Keratinocyte (primary cell): ENCODE measurements around the gene OR7G2. TPM values are rescaled to one million over a fixed set of nuclear protein-coding genes. Genes with fewer than 3 reads are reported as not detected.

Source experiments
- DNase-seq: peaks from one replicate; pipeline ENCODE4 v3.0.0-alpha.2; 2011; ENCODE audit warnings: low read depth, missing footprints, low spot score
- FAIRE-seq: peaks from 2 replicates; lab custom pipeline; 2011; peaks lifted over from hg19 to GRCh38; lab: Jason Lieb, UNC
- H2AFZ ChIP-seq: 2 replicates; pipeline ENCODE4 v1.6.0; 2012; ENCODE audit warnings: low read length, control low read depth, inconsistent platforms; ENCODE audit not compliant: control insufficient read depth
- H3K27ac ChIP-seq: 2 replicates; pipeline ENCODE4 v1.5.1; 2011; ENCODE audit warnings: low read length; ENCODE audit not compliant: control insufficient read depth, insufficient read depth
- H3K27me3 ChIP-seq: 3 replicates; pipeline ENCODE4 v1.6.0; 2011; ENCODE audit warnings: low read length; ENCODE audit not compliant: control insufficient read depth, insufficient read depth; ENCODE audit errors: extremely low read depth
- H3K36me3 ChIP-seq, 2 experiments: 2 replicates in 1 of 2; 3 replicates in 1 of 2; pipeline ENCODE4 v1.5.1; 2011; ENCODE audit warnings: low read length in 2 of 2, mild to moderate bottlenecking in 1 of 2; ENCODE audit not compliant: control insufficient read depth in 2 of 2, insufficient read depth in 2 of 2; ENCODE audit errors: extremely low read depth in 1 of 2
- H3K4me1 ChIP-seq: 3 replicates; pipeline ENCODE4 v1.5.1; 2011; ENCODE audit warnings: low read length; ENCODE audit not compliant: control insufficient read depth, insufficient read depth; ENCODE audit errors: extremely low read depth
- H3K4me2 ChIP-seq: 3 replicates; pipeline ENCODE4 v1.6.0; 2011; ENCODE audit warnings: low read depth, low read length; ENCODE audit not compliant: control insufficient read depth, insufficient read depth; ENCODE audit errors: extremely low read depth
- H3K4me3 ChIP-seq, 3 experiments: fragments of 200-600 bp in 1 of 3; sonication (generic) in 1 of 3; 2 replicates in 2 of 3; 3 replicates in 1 of 3; pipeline ENCODE4 v1.5.1; 2011 to 2016; ENCODE audit warnings: low read length in 3 of 3, mild to moderate bottlenecking in 3 of 3, control low read depth in 2 of 3, inconsistent platforms in 1 of 3, low read depth in 1 of 3, mixed read lengths in 1 of 3, mixed run types in 1 of 3, moderate library complexity in 1 of 3; ENCODE audit not compliant: control insufficient read depth in 2 of 3, insufficient read depth in 2 of 3; ENCODE audit errors: extremely low read depth in 1 of 3
- H3K79me2 ChIP-seq: 2 replicates; pipeline ENCODE4 v1.6.0; 2012; ENCODE audit warnings: low read length; ENCODE audit not compliant: control insufficient read depth, insufficient read depth
- H3K9ac ChIP-seq: 3 replicates; pipeline ENCODE4 v1.6.0; 2011; ENCODE audit warnings: low read length; ENCODE audit not compliant: control insufficient read depth, insufficient read depth; ENCODE audit errors: extremely low read depth
- H3K9me1 ChIP-seq: 3 replicates; pipeline ENCODE4 v1.6.0; 2011; ENCODE audit warnings: low read length; ENCODE audit not compliant: control insufficient read depth, insufficient read depth; ENCODE audit errors: extremely low read depth
- H3K9me3 ChIP-seq: 2 replicates; pipeline ENCODE4 v1.5.1; 2012; ENCODE audit warnings: low read depth, low read length; ENCODE audit not compliant: control insufficient read depth
- H4K20me1 ChIP-seq: 3 replicates; pipeline ENCODE4 v1.6.0; 2011; ENCODE audit warnings: low read length; ENCODE audit not compliant: control insufficient read depth, insufficient read depth; ENCODE audit errors: extremely low read depth
- EZH2 ChIP-seq: IDR thresholded peaks from one replicate; pipeline ENCODE4 v1.6.1; 2012; ENCODE audit warnings: inconsistent platforms, mild to moderate bottlenecking, low read length, moderate library complexity
- dilution Hi-C: fragments of 300-500 bp; cut with MboI; formaldehyde crosslinking; loops from one replicate; pipeline ENCODE4 v1.7.0; 2020; ENCODE audit warnings: low sequenced_read_pairs; ENCODE audit not compliant: extremely low pct_ligation_motif_present
- polyA plus RNA-seq, 5 experiments: library from polyadenylated mRNA; depleted of rRNA in 3 of 5; stranded (reverse) in 3 of 5; stranded (forward) in 1 of 5; unstranded in 1 of 5; fragments of >200 nt; gene quantifications; 1 replicate in 1 of 5; 2 replicates in 3 of 5; 3 replicates in 1 of 5; pipeline versions ENCODE4 v1.2.1 to v1.2.3, GENCODE V29; 2011 to 2012; ENCODE audit warnings: missing spikeins in 2 of 5, low read depth in 1 of 5, low replicate concordance in 1 of 5
- TF ChIP-seq, protein P1 (sequence below), 3 experiments: IDR thresholded peaks in 1 of 3; conservative IDR thresholded peaks in 1 of 3; optimal IDR thresholded peaks in 1 of 3; 2 replicates in 2 of 3; 3 replicates in 1 of 3; pipeline versions ENCODE3 to v1.5.1; 2011; ENCODE audit warnings: low read length in 3 of 3, mild to moderate bottlenecking in 3 of 3, moderate library complexity in 2 of 3, control low read depth in 1 of 3, inconsistent platforms in 1 of 3; ENCODE audit not compliant: insufficient read depth in 2 of 3; ENCODE audit errors: extremely low read depth in 1 of 3

Gene OR7G2
- polyA plus RNA-seq, 1 donor (not counting 4 experiments of a cell fraction or from before 2014, with no cell fraction given): not detected

DNA sequence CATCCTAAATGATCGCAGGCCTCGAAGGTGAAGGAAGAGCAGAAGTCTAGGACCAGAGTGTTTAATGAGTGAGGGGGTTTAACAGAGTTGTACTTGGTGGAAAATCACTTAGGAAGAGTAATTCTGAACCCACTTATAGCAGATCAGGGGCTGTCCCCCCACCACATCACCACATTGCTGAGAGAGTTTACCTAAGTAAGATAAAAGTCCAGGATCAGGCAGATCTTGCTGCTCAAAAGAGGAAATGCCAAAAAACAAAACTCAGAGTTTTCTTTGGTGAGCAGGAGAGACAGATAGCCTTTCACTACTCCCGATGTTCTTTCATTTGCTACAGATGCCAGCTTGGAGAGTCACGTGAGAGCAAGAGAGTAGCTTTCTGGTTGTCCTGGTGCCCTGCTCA is 48.3 kb upstream of the OR7G2 start:
- Histone ChIP-seq H3K4me2 (no peak overlapping the region), H3K9ac (no peak overlapping the region), H3K27me3 (no peaks in the 10 kb centered on the region), H3K9me1 (no peaks in the 10 kb centered on the region), H4K20me1 (no peaks in the 10 kb centered on the region), H3K79me2 (peaks cover 56% of the 10 kb centered on the region), H3K9me3 (peaks cover 22% of the 10 kb centered on the region), H3K36me3 (peaks cover 23 to 31% of the 10 kb centered on the region in 2 experiments), H2AFZ (no peak overlapping the region), H3K4me3 (no peak overlapping the region), H3K4me1 (no peaks in the 10 kb centered on the region), H3K27ac (no peak overlapping the region)
- TF ChIP-seq, protein P1, sequence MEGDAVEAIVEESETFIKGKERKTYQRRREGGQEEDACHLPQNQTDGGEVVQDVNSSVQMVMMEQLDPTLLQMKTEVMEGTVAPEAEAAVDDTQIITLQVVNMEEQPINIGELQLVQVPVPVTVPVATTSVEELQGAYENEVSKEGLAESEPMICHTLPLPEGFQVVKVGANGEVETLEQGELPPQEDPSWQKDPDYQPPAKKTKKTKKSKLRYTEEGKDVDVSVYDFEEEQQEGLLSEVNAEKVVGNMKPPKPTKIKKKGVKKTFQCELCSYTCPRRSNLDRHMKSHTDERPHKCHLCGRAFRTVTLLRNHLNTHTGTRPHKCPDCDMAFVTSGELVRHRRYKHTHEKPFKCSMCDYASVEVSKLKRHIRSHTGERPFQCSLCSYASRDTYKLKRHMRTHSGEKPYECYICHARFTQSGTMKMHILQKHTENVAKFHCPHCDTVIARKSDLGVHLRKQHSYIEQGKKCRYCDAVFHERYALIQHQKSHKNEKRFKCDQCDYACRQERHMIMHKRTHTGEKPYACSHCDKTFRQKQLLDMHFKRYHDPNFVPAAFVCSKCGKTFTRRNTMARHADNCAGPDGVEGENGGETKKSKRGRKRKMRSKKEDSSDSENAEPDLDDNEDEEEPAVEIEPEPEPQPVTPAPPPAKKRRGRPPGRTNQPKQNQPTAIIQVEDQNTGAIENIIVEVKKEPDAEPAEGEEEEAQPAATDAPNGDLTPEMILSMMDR (optimal IDR thresholded peaks at IDR 0.05 in 1 of 3, IDR thresholded peaks at IDR 0.05 in 1 of 3, conservative IDR thresholded peaks at IDR 0.05 in 1 of 3; ENCODE audit: extremely low read depth in 1 of 3, insufficient read depth in 2 of 3, low read length in 3 of 3): no peak
- TF ChIP-seq EZH2: no peak
- dilution Hi-C loops: no loop called here
- FAIRE-seq: no peak
- no peak for DNase-seq

DNA sequence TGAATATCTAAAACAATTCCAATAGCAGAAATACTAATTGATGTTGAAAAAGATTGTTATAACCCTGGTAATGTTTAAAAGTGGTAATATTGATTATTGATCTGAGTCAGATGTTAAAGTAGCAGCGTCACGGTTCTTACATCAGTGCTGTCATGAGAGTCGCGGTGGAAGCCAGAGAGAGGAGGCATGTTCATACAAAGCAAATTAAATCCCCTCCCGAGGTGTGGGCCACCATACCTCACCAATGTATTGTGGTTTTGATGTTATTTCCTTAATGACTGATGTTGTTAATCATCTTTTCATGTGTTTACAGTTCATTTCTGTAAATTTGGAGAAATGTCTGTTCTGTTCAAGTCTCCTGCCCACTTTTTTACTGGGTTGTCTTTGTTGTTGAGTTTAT is 44.1 kb upstream of the OR7G2 start:
- no peak overlapping the region for H3K27ac ChIP-seq
- no peak overlapping the region for H2AFZ ChIP-seq
- H3K79me2 ChIP-seq: peaks cover 98% of the 10 kb centered on the region
- H3K36me3 ChIP-seq: peaks cover 9 to 11% of the 10 kb centered on the region in 2 experiments
- no peak overlapping the region for H3K4me2 ChIP-seq
- no peaks in the 10 kb centered on the region for H3K27me3 ChIP-seq
- FAIRE-seq: no peak
- DNase-seq: no peak
- no peaks in the 10 kb centered on the region for H4K20me1 ChIP-seq
- H3K9ac ChIP-seq: no peak overlapping the region
- H3K9me1 ChIP-seq: no peaks in the 10 kb centered on the region
- no peak overlapping the region for H3K4me3 ChIP-seq
- peaks cover 2% of the 10 kb centered on the region for H3K4me1 ChIP-seq
- TF ChIP-seq, protein P1 (optimal IDR thresholded peaks at IDR 0.05 in 1 of 3, IDR thresholded peaks at IDR 0.05 in 1 of 3, conservative IDR thresholded peaks at IDR 0.05 in 1 of 3; ENCODE audit: extremely low read depth in 1 of 3, insufficient read depth in 2 of 3, low read length in 3 of 3): no peak
- TF ChIP-seq EZH2: no peak
- dilution Hi-C loops: no loop called here
- peaks cover 11% of the 10 kb centered on the region for H3K9me3 ChIP-seq
